HG03196 (cell line): ENCODE data around the gene DNAH6.
A peak's percentile ranks its signal among the peaks of the same experiment; 100 is the strongest.

Experiments
- ATAC-seq: cut with Tn5 transposase; IDR thresholded peaks from one replicate; pipeline ENCODE4 v1.9.1; 2021; ENCODE audit not compliant: unreplicated experiment

DNAH6 gene

GRCh38 chr2:84788498-84788897 lies 272.2 kb downstream of the DNAH6 start:
- no peak for ATAC-seq

- ATAC-seq: no peak
Observed at GRCh38 chr2:84792856-84793522, 276.7 kb downstream of the DNAH6 start.

GRCh38 chr2:84793641-84794040 lies 277.3 kb downstream of the DNAH6 start:
- ATAC-seq: no peak

- ATAC-seq: no peak
Observed at GRCh38 chr2:84796798-84797197, 280.5 kb downstream of the DNAH6 start.

GRCh38 chr2:84797271-84797670 lies 281.0 kb downstream of the DNAH6 start:
- no peak for ATAC-seq

- no peak for ATAC-seq
Observed at GRCh38 chr2:84799772-84800171, 283.5 kb downstream of the DNAH6 start.

GRCh38 chr2:84800194-84800805 lies 284.0 kb downstream of the DNAH6 start:
- peak; percentile 76 for ATAC-seq

GRCh38 chr2:84801811-84802210 lies 285.5 kb downstream of the DNAH6 start:
- ATAC-seq: no peak

GRCh38 chr2:84805250-84805958 lies 289.1 kb downstream of the DNAH6 start:
- ATAC-seq: no peak

GRCh38 chr2:84807063-84807485 lies 290.8 kb downstream of the DNAH6 start:
- no peak for ATAC-seq

- no peak for ATAC-seq
Observed at GRCh38 chr2:84808279-84808678, 292.0 kb downstream of the DNAH6 start.

- ATAC-seq: no peak
Observed at GRCh38 chr2:84811839-84812431, 295.6 kb downstream of the DNAH6 start.

- no peak for ATAC-seq
Observed at GRCh38 chr2:84815146-84815545, 298.8 kb downstream of the DNAH6 start.

GRCh38 chr2:84816426-84817026 lies 300.2 kb downstream of the DNAH6 start:
- peak; percentile 78 for ATAC-seq

GRCh38 chr2:84817239-84817655 lies 300.9 kb downstream of the DNAH6 start:
- peak; percentile 93 for ATAC-seq

GRCh38 chr2:84821806-84822205 lies 305.5 kb downstream of the DNAH6 start:
- ATAC-seq: no peak

GRCh38 chr2:84823229-84823628 lies 306.9 kb downstream of the DNAH6 start:
- ATAC-seq: no peak

- no peak for ATAC-seq
Observed at GRCh38 chr2:84823788-84824187, 307.5 kb downstream of the DNAH6 start.

- no peak for ATAC-seq
Observed at GRCh38 chr2:84827978-84828575, 311.8 kb downstream of the DNAH6 start.

- no peak for ATAC-seq
Observed at GRCh38 chr2:84829693-84830092, 313.4 kb downstream of the DNAH6 start.

- no peak for ATAC-seq
Observed at GRCh38 chr2:84830095-84830494, 313.8 kb downstream of the DNAH6 start.
